HG03159 (cell line): ENCODE results near the gene LAMA2.
A peak's percentile ranks its signal among the peaks of the same experiment; 100 is the strongest.

Experiments
- ATAC-seq: cut with Tn5 transposase; IDR thresholded peaks from one replicate; pipeline ENCODE4 v1.9.1; 2021; ENCODE audit warnings: mild to moderate bottlenecking, moderate library complexity; ENCODE audit not compliant: unreplicated experiment

The LAMA2 gene

DNA sequence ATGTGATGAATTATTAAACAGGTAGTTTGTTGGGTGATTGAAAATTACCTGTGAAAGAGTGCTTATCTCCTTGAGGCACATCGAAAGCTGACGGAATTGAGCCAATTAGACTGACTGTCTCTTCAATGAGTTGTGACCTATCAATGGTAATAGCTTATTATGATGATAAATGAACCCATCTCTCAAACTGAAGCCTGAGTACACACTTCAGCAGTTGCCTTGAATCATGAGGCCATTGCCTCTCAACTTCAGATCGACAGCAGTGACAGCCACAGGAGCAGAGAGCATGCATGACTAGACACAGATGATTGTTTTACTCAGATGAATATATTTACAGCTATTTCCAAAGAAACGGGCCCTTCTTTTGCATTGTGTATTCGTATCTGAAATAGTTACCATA is 323.9 kb downstream of the LAMA2 start:
- no peak for ATAC-seq

DNA sequence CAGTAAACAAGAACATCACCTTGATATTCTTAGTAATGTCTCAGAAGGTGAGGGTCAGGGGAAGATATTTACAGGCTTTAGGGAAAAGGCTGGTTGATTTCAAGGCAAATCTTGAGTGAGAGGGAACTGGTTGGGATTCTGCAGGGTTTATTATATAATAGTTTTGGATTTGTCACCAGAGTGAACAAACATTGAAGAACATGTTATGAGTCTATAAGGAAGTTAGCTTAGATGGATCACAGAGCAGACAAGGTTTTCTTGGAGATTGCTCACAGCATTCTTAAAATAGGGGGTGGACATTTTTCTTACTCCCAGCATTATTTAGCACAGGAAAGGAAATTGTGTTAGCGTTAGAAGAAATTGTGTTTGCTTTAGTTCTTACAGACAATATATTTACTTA is 324.9 kb downstream of the LAMA2 start:
- no peak for ATAC-seq

- ATAC-seq = no peak
Measured at GRCh38 chr6:129208415-129209034, 325.6 kb downstream of the LAMA2 start.

DNA sequence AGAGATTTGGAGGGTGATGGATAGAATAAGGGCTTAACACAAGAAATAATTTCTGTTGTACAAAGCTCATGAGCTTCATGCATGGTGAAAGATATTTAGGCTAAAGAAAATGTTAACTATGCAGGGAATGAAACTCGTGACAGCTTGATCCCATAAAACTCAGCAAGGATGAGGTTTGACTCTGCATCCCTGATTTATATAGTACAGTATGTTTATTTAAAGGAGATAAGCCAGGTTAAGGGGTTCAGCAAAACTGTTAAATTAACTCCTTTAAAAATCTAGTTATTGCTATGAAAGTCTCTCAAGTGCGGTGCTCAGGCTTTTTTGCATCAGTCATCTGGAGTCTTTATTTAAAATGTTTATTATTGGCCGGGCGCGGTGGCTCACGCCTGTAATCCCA is 326.4 kb downstream of the LAMA2 start:
- no peak for ATAC-seq

DNA sequence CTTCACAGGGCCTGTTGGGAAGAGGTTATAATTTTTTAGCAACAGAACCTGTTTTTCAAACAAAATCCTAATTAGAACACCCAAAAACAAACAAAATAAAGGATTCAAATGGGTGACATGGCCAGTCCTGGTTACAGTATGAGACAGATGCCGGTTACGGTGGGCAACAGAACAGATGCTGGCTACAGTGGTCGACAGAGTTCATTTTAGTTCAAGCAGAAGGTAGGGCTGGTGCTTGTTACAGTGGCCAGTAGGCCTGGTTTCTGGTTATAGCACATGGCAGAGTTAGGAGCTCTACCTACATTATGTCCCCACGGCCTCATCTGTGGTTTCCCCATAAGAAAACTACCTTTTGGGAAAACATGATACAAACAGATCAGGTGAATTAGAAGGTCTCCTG is 327.7 kb downstream of the LAMA2 start:
- ATAC-seq = no peak

DNA sequence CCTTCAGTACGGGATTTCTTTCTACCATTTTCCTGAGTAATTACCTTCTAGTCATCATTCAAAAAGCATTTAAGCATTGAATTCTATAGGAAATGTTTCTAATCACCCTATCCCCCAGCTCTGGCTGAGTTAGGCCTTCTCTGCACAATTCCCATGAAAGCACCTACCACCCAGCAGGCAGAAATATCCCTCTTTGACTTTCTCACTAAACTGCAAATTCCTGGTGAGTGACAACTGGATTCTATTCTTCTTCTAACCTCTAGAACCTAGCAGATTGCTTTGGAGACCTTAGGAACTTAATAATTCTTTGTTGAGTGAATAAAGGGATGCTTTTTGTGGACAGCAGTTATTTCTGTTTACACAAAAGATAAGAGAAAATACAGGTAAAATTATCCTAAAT is 328.7 kb downstream of the LAMA2 start:
- ATAC-seq = no peak

GRCh38 chr6:129212081-129212480 is 329.1 kb downstream of the LAMA2 start:
- no peak for ATAC-seq

GRCh38 chr6:129215246-129215645 is 332.3 kb downstream of the LAMA2 start:
- no peak for ATAC-seq

DNA sequence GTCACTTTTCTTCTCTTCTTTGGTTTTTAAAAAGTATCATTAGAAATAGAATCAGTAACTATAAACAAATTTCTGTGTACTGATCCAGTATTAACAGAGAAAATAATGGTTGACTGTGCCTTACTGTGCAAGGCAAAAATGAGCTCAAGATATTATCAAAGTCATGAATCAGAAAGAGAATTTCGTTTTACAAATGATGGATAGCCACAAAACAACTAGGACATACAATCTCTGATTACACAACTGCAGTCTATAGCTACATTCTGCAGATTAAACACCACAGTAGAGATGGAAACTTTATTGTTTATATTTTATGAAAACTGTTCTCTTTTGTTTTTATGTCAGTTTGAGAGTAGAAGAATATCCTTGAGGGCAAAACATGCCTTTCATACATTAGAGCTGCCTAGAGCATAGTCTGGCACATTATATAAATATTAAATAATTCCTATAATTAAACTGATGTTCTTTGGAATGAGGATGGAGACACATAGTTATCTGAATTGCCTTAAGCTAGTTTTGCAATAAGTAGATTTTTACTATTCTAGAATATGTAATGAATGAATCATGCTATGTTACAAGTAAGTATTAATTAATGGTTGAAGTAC is 333.1 kb downstream of the LAMA2 start:
- ATAC-seq = no peak

- ATAC-seq = no peak
Measured at GRCh38 chr6:129217701-129218100, 334.8 kb downstream of the LAMA2 start.

GRCh38 chr6:129233458-129234134 is 350.7 kb downstream of the LAMA2 start:
- peak; percentile 47 for ATAC-seq

DNA sequence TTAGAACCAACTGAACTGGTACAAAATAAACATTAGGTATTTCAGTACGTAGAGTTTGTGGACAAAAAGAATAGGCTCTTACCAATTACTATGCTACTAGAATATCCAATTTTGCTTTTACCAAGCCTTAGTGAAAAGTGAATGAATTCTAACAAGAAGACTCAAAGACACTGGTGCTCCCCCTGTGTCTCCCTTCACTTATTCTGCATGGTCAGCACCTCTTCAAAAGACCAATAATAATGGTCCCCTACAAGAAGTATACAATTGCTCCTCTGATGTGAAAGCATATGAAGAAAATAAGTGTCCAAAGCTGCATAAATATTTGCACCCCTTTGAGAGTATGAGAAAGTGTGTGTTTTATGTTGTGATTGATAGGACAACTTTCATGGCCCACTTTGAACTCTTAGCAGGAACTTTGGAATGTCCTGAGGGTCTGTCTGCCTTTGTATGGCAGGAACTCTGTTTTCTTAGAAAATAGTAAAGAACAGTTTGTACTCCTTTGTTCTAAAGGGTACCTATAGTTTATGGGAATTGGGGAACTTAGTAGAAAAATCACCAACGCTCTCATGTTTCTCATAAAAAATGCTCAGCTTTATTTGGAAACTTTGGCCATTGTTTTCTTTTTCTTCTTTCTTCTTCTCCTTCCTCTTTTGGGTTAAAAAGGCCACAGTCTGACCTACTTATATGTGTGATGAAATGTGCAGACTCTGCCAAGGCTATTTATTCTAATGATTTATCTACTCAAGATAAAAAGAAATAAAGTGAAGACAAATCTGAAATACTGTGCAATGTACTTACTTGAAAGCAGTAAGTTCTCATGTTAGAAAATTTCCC is 352.4 kb downstream of the LAMA2 start:
- no peak for ATAC-seq

DNA sequence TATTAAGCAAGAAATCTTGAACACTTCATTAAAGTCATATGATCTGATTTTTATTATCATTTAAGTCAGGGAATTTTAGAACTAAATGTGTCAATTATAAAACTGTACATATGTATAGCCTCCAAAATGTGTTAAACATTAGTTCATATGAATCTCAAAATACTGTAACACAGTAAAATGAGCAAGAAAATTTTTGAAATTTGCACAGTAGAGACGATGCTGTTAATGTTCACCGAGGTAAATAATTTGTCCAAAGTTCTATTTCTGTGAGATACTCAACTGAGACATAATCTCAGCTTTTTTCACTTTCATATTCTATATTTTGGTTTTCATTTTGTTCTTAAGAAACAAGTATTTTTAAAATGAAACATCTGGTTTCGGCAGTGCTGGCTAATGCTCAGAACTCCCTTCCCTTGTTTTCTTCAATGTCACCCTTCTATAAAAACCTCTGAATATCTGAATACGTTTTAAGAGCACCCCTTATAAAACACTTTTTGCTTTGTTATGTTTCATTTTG is 353.1 kb downstream of the LAMA2 start:
- ATAC-seq = peak; percentile 81

DNA sequence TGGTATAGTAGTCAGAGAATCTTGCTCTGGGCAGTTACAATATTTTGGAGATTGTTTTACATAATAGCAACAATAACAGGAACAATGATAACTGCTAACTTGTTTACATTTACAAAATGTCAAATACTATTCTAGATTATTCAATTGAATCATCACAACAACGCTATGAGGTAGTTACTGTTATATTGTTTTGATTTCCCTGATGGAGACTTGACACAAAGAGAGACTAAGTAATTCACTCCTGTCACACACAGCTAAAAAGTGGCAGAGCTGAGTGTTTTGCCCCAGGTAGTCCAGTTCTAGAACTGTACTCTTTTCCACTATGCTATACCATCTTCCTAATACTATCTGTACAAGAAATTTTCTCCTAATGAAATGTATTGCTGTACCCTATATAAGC is 356.1 kb downstream of the LAMA2 start:
- ATAC-seq = no peak

GRCh38 chr6:129239825-129240491 is 357.0 kb downstream of the LAMA2 start:
- ATAC-seq = no peak

DNA sequence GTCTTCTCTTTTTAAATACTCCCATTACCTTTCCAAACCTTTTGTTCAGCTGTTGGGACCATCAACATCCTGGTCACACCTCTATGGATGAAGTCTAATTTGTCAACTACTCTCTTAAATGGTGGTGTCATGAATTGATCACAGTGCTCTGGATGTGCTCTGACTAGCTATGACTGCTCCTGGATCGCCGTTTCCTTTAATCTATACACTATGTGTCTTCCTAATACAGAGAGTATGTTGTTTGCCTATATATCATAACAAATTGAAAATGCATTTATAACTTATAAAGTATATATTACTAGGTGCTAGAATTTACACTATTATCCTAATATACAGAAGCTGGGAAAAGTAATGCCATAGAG is 357.5 kb downstream of the LAMA2 start:
- no peak for ATAC-seq

DNA sequence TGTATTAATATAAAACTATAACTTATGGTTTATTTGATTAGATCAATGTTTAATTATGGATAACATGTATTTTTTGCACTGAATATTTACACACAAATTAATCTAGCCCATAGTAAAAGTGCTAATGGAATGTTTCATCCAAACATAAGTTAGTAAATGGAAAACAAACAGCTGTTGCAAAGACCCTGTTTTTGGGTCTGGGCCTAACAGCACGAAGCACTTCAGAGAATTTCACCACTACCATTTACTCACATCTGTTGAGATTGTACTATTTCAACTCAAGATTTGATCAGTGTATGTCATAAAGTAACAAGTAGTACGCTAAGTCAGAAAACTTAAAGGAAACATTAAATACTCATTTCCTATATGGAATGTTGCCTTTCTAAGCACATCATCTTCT is 359.6 kb downstream of the LAMA2 start:
- ATAC-seq = no peak

DNA sequence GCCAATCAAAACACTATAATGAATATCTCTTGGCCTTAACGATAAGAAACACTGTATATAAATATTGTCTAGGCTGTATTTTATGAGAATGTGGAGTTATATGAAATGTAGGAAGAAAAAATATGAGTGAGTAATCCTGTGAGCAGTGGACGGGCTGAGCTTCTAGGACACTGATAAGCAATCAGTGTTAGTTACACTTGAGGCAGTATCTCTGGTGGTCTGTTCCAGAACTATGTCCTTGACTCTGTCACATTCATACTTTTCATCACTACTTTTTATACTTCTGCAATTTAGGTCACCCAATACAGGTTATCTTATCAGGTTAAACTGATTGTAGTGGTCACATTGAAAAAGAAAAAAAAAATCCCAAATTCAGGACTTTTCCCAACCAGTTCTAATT is 360.4 kb downstream of the LAMA2 start:
- ATAC-seq = no peak

- no peak for ATAC-seq
Measured at GRCh38 chr6:129248946-129249345, 366.0 kb downstream of the LAMA2 start.

GRCh38 chr6:129251669-129252376 is 368.9 kb downstream of the LAMA2 start:
- ATAC-seq = peak; percentile 96
